SU-DHL-6 (cell line): ENCODE data around the gene NHLRC2.
A peak's percentile ranks its signal among the peaks of the same experiment; 100 is the strongest.
"Not testable (repeated sequence)": the region's sequence is repeated elsewhere in the genome, so short reads cannot be mapped to it uniquely, and the experiment has no call there.

Experiments used
- H2AFZ ChIP-seq: fragments of 200-600 bp; sonication (generic); 2 replicates; pipeline ENCODE4 v1.6.1; 2014; ENCODE audit warnings: low read depth, mild to moderate bottlenecking, moderate library complexity, mixed read lengths, antibody characterized with exemption, low read length; ENCODE audit not compliant: severe bottlenecking
- H3F3A ChIP-seq: fragments of 200-600 bp; shearing (Covaris generic); 2 replicates; pipeline ENCODE4 v1.6.0; 2016; ENCODE audit warnings: antibody characterized with exemption, mild to moderate bottlenecking; ENCODE audit not compliant: insufficient read depth
- H3K27ac ChIP-seq: fragments of 200-600 bp; sonication (generic); 2 replicates; pipeline ENCODE4 v1.5.1; 2016; ENCODE audit warnings: low read depth, mild to moderate bottlenecking, low read length, moderate library complexity, mixed read lengths
- H3K27me3 ChIP-seq: fragments of 200-600 bp; sonication (generic), shearing (Covaris generic); 2 replicates; pipeline ENCODE4 v1.6.0; 2014; ENCODE audit warnings: mild to moderate bottlenecking, low read length
- H3K36me3 ChIP-seq: fragments of 200-600 bp; sonication (generic); 2 replicates; pipeline ENCODE4 v1.6.1; 2014; ENCODE audit warnings: mild to moderate bottlenecking, low read length, mixed read lengths
- H3K4me2 ChIP-seq: fragments of 300-600, 200-600 bp; shearing (Covaris generic), sonication (generic); 2 replicates; pipeline ENCODE4 v1.6.0; 2014; ENCODE audit warnings: low read length, low read depth, mild to moderate bottlenecking; ENCODE audit not compliant: poor library complexity, severe bottlenecking
- H3K4me3 ChIP-seq: fragments of 200-600 bp; sonication (generic); 2 replicates; pipeline ENCODE4 v1.5.1; 2014; ENCODE audit warnings: antibody characterized with exemption, low read length, mild to moderate bottlenecking, mixed read lengths; ENCODE audit not compliant: insufficient read depth, poor library complexity, severe bottlenecking
- H3K79me2 ChIP-seq: fragments of 200-600 bp; sonication (generic); 2 replicates; pipeline ENCODE4 v1.6.1; 2014; ENCODE audit warnings: mild to moderate bottlenecking, low read length, moderate library complexity; ENCODE audit not compliant: insufficient read depth
- H3K9ac ChIP-seq: fragments of 200-600 bp; sonication (generic); 2 replicates; pipeline ENCODE4 v1.7.0; 2014; ENCODE audit warnings: mild to moderate bottlenecking, low read length
- H3K9me2 ChIP-seq: fragments of 200-600 bp; sonication (generic); replicated peaks from 2 replicates; pipeline ENCODE4 v1.6.1; 2014; ENCODE audit warnings: low read length; ENCODE audit not compliant: insufficient read depth
- H3K9me3 ChIP-seq: fragments of 200-600 bp; sonication (generic); 2 replicates; pipeline ENCODE4 v1.6.1; 2014; ENCODE audit warnings: low read length, mixed read lengths; ENCODE audit not compliant: insufficient read depth
- H4K20me1 ChIP-seq: fragments of 200-600 bp; sonication (generic); 2 replicates; pipeline ENCODE4 v1.6.1; 2014; ENCODE audit warnings: low read depth, mild to moderate bottlenecking, antibody characterized with exemption, low read length, moderate library complexity, mixed read lengths
- CTCF ChIP-seq: fragments of 200-600 bp; sonication (generic); IDR thresholded peaks from one replicate; pipeline ENCODE4 v1.5.1; 2017; ENCODE audit warnings: antibody characterized with exemption, mild to moderate bottlenecking, low read length, moderate library complexity; ENCODE audit not compliant: insufficient read depth, poor library complexity, severe bottlenecking
- EZH2phosphoT487 ChIP-seq: fragments of 200-600 bp; sonication (generic), shearing (Covaris generic); conservative IDR thresholded peaks from 2 replicates; pipeline ENCODE4 v1.6.1; 2018; ENCODE audit warnings: mild to moderate bottlenecking, antibody characterized with exemption, low read length, moderate library complexity, mixed read lengths

The NHLRC2 gene, protein sequence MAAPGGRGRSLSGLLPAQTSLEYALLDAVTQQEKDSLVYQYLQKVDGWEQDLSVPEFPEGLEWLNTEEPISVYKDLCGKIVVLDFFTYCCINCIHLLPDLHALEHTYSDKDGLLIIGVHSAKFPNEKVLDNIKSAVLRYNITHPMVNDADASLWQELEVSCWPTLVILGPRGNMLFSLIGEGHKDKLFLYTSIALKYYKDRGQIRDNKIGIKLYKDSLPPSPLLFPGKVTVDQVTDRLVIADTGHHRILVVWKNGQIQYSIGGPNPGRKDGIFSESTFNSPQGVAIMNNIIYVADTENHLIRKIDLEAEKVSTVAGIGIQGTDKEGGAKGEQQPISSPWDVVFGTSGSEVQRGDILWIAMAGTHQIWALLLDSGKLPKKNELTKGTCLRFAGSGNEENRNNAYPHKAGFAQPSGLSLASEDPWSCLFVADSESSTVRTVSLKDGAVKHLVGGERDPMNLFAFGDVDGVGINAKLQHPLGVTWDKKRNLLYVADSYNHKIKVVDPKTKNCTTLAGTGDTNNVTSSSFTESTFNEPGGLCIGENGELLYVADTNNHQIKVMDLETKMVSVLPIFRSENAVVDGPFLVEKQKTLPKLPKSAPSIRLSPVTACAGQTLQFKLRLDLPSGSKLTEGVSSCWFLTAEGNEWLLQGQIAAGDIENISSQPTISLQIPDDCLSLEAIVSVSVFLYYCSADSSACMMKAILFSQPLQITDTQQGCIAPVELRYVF

GRCh38 chr10:113854013-113854760, at the start of gene NHLRC2, which contains the start of gene DCLRE1A:
Gene NHLRC2, plus strand, starts transcription at chr10:113854661. Its CDS starts 212 bp downstream, at chr10:113854873.
Gene DCLRE1A, minus strand, starts transcription at chr10:113854082. Its CDS starts 900 bp downstream, at chr10:113853182.
- Histone ChIP-seq H3F3A (peaks cover 36% of the 10 kb centered on the region), H3K79me2 (peaks cover 51% of the 10 kb centered on the region), H3K4me2 (peak within 1 kb of the TSS; percentile 79), H3K9me2 (no peaks in the 10 kb centered on the region), H3K27me3 (no peaks in the 10 kb centered on the region), H4K20me1 (no peaks in the 10 kb centered on the region), H3K27ac (peak within 1 kb of the TSS; percentile 87), H3K4me3 (peak within 1 kb of the TSS; percentile 86), H3K36me3 (peaks cover 13% of the 10 kb centered on the region; the same call in 1 of the 2 replicates), H3K9me3 (no peaks in the 10 kb centered on the region), H3K9ac (peak within 1 kb of the TSS; percentile 92), H2AFZ (peak within 1 kb of the TSS; percentile 100)
- no peak for TF ChIP-seq EZH2phosphoT487
- TF ChIP-seq CTCF = no peak

- H3K79me2 ChIP-seq = no peaks in the 10 kb centered on the region
- no peaks in the 10 kb centered on the region for H4K20me1 ChIP-seq
- no peaks in the 10 kb centered on the region for H3K9me3 ChIP-seq
- no peaks in the 10 kb centered on the region for H3K27me3 ChIP-seq
- H3K36me3 ChIP-seq = no peaks in the 10 kb centered on the region
- no peaks in the 10 kb centered on the region for H3K9me2 ChIP-seq
- no peak overlapping the region for H3K9ac ChIP-seq
- no peak overlapping the region for H3K4me2 ChIP-seq
- H2AFZ ChIP-seq = no peak overlapping the region
- H3K27ac ChIP-seq = no peak overlapping the region
- H3F3A ChIP-seq = no peaks in the 10 kb centered on the region
- H3K4me3 ChIP-seq = no peak overlapping the region
- TF ChIP-seq CTCF (no peak), EZH2phosphoT487 (no peak)
Observed at GRCh38 chr10:113806503-113806902, 48.0 kb upstream of the NHLRC2 start.

- no peaks in the 10 kb centered on the region for H3F3A ChIP-seq
- H3K36me3 ChIP-seq = no peaks in the 10 kb centered on the region
- no peaks in the 10 kb centered on the region for H3K9me2 ChIP-seq
- no peak overlapping the region for H2AFZ ChIP-seq
- no peak overlapping the region for H3K4me3 ChIP-seq
- no peaks in the 10 kb centered on the region for H3K9me3 ChIP-seq
- no peaks in the 10 kb centered on the region for H4K20me1 ChIP-seq
- no peak overlapping the region for H3K27ac ChIP-seq
- H3K79me2 ChIP-seq = no peaks in the 10 kb centered on the region
- H3K9ac ChIP-seq = no peak overlapping the region
- no peak for TF ChIP-seq CTCF
- TF ChIP-seq EZH2phosphoT487 = no peak
- no peaks in the 10 kb centered on the region for H3K27me3 ChIP-seq
- no peak overlapping the region for H3K4me2 ChIP-seq
Observed at GRCh38 chr10:113808168-113808567, 46.3 kb upstream of the NHLRC2 start.

GRCh38 chr10:113814700-113815099, 39.8 kb upstream of the NHLRC2 start:
- not testable (repeated sequence) for H3F3A ChIP-seq, H3K27ac ChIP-seq, H3K9ac ChIP-seq, H3K36me3 ChIP-seq, H3K9me2 ChIP-seq, H2AFZ ChIP-seq, H3K79me2 ChIP-seq, H3K4me2 ChIP-seq, H3K27me3 ChIP-seq, H3K9me3 ChIP-seq, H4K20me1 ChIP-seq, H3K4me3 ChIP-seq
